Gastrocnemius medialis (tissue), 4 donors: Measurements from ENCODE around the gene CCS.

Experiments
- CTCF ChIP-seq, 5 experiments: fragments of 450-650 bp in 3 of 5; fragments of 200-600 bp in 2 of 5; sonication (generic) in 2 of 5; IDR thresholded peaks in 4 of 5; conservative IDR thresholded peaks in 1 of 5; 1 replicate in 4 of 5; 2 replicates in 1 of 5; pipeline ENCODE4 v1.5.1; 2016 to 2019; ENCODE audit warnings: antibody characterized with exemption in 5 of 5, mild to moderate bottlenecking in 3 of 5, moderate library complexity in 3 of 5
- POLR2A ChIP-seq, 2 donors: fragments of 450-650 bp; IDR thresholded peaks; one replicate each; pipeline ENCODE4 v1.6.1; 2017; ENCODE audit warnings: antibody characterized with exemption in 2 of 2, mild to moderate bottlenecking in 2 of 2, moderate library complexity in 2 of 2

GRCh38 chr11:66600631-66601233 is 7.7 kb downstream of the CCS start:
- TF ChIP-seq CTCF (IDR thresholded peaks at IDR 0.05 in 4 of 5, conservative IDR thresholded peaks at IDR 0.05 in 1 of 5): no peak
- no peak for TF ChIP-seq POLR2A (IDR thresholded peaks at IDR 0.05)
